Sciatic nerve (tissue), 2 donors: ENCODE measurements around the gene NLN. TPM values are rescaled to one million over a fixed set of nuclear protein-coding genes. Genes with fewer than 3 reads are reported as not detected.
A peak's percentile ranks its signal among the peaks of the same experiment; 100 is the strongest.
"Not testable (repeated sequence)": the region's sequence is repeated elsewhere in the genome, so short reads cannot be mapped to it uniquely, and the experiment has no call there.

Source experiments
- ATAC-seq: fragments of 200-7000 bp; cut with Tn5 transposase; one replicate; pipeline ENCODE4 v1.9.1; 2020; ENCODE audit warnings: mild to moderate bottlenecking, moderate library complexity
- DNase-seq: peaks from one replicate; pipeline ENCODE4 v3.0.0-alpha.2; 2020; ENCODE audit warnings: low spot score
- intact Hi-C: fragments of 100-400 bp; cut with DNase I; formaldehyde crosslinking; loops from one replicate; pipeline ENCODE4 v1.14.2; 2022
- total RNA-seq: library from RNA; stranded (reverse); fragmentation: NEBNext Ultra II Directional; extraction: Animal tissue kit (Norgen Biotek cat#: 25700); gene quantifications from one replicate; pipeline ENCODE4 v1.2.1, GENCODE V29; 2021
- donor health status: DM: no; HTN: no; CAD: no.
- donor health status: DM: no; HTN: no; CAD: no.

The NLN gene
- total RNA-seq: 24.8 TPM

DNA sequence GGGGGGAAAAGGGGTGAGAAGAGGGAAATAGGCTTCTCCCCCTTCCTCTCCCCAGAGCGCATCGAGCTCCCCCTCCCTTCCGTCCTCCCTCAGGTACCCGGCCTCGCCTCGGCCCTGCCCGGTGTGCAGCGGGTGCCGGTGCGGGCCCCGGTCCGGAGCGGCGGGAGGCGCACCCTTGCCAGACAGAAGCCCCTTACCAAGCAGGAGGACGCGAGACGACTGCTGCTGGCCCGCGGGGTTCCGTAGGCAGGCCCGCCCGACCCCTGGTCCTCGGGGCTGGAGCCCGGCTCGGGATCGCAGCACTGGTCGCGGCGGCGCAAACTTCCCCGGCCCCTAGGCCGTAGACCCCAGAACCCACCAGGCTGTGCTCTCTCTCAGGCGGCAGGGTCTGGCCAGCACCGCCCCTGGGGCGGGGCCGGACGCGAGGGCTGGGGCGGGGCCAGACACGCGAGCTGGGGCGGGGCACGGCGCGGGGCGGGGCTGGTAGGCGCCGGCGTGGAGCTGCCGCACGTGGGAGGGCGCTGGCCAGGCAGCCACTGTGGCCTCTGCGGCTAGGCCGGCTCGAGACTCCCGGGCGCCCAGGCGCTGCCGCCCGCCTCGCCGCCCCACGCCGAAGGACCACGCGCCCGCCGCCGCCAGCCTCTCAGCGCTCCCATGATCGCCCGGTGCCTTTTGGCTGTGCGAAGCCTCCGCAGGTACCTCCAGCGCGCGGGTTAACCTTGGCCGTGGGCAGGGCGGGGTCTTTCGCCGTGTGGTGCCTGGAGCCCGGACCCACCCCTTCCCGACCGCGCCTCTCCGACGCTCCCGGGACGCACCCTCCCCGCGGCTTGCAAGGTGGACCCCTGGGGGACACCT is at the start of gene NLN, which contains the start of gene SGTB:
Gene NLN (plus strand): TSS at position 486 of the 855 bp plus-strand sequence. CDS start 169 bp downstream, at position 655.
Gene SGTB (minus strand): TSS at position 390 of the 855 bp plus-strand sequence. CDS start 1,302 bp downstream, outside the sequence.
- peak; percentile 93 for DNase-seq
- ATAC-seq: peak; percentile 97
- intact Hi-C loops: no loop called here

DNA sequence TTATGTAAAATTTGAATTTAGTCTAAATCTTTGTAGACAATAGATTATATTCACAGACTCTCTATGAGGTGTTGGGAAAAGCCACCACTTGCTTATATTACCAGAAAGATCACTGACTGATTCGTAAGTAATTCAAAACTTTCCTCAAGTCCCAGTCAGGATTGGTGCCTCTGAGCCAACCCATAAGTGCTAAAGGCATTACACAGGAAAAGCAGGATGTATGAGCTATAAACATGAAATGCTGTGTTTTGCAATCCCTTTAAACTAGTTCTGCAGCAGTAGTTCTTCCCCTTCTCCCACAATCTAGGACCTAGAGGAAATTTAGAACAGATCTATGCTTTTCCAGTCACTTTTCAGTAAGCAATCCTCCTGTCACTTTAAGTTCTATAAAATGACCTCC is 49.2 kb upstream of the NLN start:
- DNase-seq (no peak), ATAC-seq (no peak)
- intact Hi-C loops: no loop called here

DNA sequence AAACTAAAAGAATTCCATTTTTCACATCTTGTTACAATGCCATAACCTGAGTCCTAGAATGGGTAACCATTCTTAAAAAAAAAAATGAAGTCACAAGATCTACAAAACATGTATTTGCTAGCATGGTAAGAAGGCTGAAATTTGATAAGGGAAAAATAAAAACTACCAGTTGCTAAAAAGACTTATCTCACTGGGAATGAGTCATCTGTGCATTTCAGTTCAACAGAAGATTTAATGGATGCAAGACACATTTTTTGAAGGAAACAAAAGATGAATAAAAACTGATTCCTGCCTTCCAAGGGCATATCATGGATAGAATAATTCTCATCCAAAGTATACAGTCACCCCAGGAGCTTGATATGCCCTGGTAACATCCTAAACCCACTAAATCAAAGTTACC is 47.3 kb upstream of the NLN start:
- intact Hi-C loops: no loop called here
- no peak for ATAC-seq
- no peak for DNase-seq

DNA sequence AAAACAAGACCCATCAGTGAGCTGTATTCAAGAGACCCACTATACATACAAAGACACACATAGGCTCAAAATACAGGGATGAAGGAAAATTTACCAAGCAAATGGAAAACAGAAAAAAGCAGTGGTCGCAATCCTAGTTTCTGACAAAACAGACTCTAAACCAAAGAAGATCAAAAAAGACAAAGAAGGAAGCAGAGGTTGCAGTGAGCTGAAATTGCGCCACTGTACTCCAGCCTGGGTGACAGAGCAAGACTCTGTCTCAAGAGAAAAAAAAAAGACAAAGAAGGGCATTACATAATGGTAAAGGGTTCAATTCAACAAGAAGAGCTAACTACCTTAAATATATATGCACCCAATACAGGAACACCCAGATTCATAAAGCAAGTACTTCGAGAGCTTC is 45.9 kb upstream of the NLN start:
- DNase-seq, intact Hi-C loops, ATAC-seq: not testable (repeated sequence)

DNA sequence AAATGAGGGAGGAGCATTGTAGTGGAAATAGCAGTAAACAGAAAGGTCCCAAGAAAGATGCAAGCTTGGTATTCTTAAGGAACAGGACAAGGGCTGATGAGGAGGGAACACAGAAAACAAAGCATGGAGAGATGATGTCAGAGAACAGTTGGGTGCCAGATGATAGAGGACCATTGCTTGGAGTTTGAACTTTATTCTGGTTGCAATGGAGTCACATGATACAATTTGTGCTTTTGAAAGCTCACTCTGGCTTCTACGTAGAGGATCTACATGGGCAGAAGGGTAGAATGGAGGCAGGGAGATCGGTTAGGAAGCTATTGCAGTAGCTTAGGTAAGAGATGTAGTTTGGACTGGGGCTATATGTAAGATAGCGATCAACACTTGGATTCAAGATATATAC is 39.9 kb upstream of the NLN start:
- ATAC-seq (no peak), DNase-seq (no peak)

DNA sequence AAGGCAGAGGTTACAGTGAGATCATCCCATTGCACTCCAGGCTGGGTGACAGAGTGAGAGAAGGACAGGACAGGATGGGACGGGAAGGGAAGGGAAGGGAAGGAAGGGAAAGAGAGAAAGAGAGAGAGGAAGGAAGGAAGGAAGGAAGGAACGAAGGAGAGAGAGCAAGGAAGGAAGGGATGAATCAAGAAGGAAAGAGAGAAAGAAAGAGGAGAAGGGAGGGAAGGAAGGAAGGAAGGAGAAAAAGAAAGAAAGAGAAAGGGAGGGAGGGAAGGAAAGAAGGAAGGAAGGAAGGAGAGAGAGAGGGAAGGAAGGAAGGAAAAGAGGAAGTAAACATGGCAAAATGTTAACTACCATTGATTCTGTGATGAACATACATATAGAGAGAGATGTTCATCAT is 28.9 kb upstream of the NLN start:
- ATAC-seq (no peak), DNase-seq (no peak)
- intact Hi-C loops: no loop called here

More for the DNA sequence above, 39.9 kb upstream of the NLN start:
- intact Hi-C loops: no loop called here

DNA sequence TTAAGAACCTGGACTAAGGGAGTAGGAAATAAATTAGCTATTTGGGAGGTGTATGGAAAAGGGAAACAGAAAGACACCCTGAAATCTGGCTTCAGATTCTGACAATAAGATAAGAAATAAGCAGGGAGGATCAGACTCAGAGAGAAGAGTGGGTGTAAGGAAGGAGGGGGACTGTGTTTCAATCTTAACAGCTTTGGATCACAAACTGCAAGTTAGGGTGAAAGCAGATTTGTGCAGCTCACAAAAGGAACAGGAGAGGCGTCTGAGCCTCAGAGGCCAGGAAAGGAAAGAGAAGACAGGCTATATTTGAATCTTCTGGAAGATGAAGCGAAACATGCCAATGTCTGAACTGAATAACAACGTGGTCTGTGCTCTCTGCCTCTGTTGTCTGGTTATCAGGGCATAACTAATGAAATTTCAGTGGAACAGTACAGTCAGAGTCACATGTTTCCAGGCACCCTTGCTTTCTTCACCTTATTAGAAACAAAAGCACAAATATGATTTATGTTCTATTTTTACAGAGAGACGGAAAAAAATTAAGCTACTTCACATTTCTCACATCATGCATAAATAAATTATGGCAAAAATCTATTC is 26.7 kb upstream of the NLN start:
- DNase-seq: no peak
- ATAC-seq: no peak
- intact Hi-C loops: no loop called here

DNA sequence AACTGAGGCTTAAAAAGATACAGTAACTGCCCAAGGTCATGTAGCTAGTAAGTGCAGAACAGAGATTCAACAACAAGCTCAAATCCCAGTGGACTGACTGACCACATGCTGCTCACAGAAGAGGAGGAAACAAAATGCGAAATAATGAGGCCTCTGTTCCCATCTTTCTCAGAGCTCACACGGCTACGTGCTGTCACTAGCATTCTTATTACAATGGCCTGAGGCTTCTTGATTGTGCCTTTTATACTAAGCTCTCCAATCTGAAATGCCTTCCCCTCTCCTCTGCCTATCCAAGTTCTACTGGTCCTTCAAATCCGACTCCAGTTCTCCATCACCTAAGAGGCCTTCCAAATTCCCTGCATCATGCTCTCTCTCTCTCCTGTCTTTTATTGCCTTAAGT is 26.1 kb upstream of the NLN start:
- DNase-seq: no peak
- no peak for ATAC-seq
- intact Hi-C loops: no loop called here

DNA sequence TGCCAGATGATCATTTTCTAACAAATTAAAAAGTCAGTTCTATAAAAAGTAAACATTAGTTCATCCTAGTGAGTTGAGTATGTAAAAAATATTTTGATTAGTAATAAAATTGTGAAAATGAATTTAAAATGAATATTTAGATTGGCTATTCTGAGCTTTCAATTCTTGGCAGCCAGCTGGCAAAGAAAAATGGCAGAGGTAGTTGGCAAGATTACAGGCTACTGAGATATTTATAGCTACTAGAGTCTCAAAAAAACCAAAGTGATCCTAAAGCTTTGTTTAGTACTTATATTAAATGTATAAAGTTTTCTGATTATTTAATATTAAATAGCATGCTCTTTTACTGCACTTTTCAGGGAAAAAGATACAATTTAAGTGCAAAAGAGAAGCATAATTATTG is 25.1 kb upstream of the NLN start:
- no peak for ATAC-seq
- DNase-seq: no peak
- intact Hi-C loops: no loop called here

DNA sequence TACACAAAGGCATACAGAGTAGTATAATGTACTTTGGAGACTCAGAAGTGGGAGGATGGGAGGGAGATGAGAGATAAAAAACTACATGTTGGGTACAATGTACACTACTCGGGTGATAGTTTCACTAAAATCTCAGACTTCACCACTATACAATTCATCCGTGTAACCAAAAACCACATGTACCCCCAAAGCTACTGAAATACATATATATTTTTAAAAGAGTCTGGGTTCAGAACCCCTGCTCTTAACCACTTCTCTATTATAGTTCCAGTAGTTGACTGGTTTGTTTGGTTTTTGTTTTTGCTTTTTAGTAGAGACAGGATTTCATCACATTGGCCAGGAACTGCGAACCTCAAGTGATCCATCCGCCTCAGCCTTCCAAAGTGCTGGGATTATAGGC is 22.7 kb upstream of the NLN start:
- ATAC-seq: no peak
- intact Hi-C loops: no loop called here
- no peak for DNase-seq

DNA sequence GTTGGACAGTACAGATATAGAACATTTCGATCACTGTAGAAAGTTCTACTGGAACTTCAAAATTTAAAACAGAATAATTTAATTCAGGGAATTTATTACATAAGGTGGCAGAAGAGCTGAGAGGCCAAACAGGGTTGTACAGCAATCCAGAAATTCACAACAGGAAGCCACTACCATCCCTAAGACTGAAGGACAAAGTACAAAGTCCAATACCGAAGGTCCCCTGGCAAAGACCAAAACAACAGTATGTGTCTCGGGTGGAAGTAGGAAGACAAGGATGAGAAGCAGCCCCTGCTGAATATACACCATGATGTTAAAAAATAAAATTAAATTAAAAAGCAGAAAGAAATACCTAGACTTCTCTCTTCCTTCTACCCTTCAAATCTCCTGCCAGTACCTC is 20.0 kb upstream of the NLN start:
- ATAC-seq (no peak), DNase-seq (no peak)
- intact Hi-C loops: no loop called here

DNA sequence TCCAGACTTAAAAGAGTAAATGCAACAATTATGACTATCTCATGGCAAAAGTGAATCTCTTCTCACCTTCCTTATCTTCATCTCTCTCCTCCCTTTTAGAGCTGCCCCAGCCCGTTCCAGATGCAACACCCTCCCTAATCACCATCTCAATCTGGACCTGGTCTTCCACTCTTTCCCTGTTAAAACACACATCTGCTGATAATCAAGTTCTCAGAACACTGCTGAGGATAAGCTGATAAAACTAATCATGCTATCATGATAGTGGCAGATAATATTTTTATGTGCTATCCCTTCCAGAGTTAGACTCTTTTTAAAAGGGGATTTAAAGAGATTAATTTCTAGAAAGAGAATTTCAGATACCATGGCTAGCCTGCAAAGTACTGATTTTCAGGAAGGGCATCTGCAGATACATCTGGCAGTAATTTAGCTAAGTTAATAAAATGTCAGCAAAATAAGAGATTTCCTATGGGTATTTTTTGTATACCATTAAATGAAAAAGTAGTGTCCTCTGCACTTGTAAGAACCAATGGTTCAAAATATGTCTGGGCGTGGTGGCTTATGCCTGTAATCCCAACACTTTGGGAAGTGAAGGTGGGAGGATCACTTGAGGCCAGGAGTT is 17.3 kb upstream of the NLN start:
- no peak for ATAC-seq
- intact Hi-C loops: no loop called here
- no peak for DNase-seq

DNA sequence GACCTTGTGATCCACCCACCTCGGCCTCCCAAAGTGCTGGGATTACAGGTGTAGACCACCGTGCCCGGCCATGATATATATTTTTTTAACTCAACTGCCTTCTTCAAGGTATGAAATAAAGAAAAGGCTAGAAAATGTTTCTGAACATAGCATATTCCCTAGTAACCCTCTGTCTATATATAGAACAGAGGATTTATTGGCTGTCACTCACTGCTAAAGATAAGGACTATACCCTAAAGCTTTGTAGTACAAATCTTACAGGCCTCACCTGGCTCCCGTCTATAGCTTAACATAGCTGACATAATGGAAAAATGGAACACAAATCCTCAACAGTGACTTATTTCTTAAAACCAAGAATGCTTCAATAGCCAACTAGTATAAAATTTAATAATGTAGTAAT is 14.3 kb upstream of the NLN start:
- intact Hi-C loops: no loop called here
- no peak for ATAC-seq

DNA sequence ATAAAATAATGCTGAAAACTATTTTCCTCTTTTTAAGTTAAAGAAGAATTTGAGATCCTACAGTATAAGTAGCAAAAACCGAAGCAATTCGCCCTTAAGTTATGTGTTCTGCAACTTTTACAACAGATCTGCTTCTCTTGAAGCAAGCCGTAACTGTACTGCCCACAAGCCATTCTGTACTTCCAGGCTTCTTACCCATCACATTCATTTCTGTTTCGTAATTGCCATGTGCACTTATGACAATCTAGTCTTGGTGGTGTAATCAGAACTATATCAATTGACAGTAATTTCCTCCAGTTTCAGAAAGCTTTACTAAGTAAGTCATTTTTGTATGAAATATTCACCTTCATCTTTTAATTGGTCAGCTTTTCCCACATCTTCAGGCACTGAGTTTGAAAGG is 13.9 kb upstream of the NLN start:
- intact Hi-C loops: no loop called here
- no peak for ATAC-seq
- no peak for DNase-seq

More for the DNA sequence above, 14.3 kb upstream of the NLN start:
- DNase-seq: no peak

DNA sequence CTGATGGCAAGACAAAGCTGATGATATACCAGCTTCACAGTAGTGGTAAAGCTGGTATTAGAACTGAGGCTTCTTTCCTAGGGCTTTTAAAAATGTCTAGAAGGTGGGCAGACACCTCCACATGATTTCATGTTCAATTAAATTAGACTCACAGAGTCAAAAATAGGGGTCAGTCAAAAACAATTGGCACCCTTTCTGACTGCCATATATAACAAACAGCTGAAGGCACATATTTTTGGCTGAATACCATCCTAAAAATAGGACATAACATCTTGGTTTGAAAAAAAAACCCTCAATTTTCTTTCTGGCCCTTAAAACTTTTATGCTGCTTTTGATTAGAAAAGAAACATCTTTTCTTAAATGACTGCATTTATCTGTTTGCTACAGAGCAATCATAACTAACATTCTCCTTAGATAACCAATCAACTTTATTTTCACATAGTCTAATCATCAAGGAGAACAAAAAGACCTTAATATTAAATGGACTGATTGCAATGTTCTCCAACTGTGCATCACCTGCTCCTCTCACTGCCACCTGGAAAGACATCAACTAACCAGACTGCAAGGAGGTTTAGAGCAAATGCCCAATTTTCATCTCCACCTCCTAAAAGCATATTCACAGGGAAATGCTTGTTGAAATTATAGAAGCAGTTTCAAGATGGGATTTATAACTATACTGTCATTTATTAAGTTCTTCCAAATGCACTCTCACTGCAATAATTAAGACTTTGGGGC is 3.3 kb upstream of the NLN start:
- DNase-seq: no peak
- ATAC-seq: no peak
- intact Hi-C loops: no loop called here

DNA sequence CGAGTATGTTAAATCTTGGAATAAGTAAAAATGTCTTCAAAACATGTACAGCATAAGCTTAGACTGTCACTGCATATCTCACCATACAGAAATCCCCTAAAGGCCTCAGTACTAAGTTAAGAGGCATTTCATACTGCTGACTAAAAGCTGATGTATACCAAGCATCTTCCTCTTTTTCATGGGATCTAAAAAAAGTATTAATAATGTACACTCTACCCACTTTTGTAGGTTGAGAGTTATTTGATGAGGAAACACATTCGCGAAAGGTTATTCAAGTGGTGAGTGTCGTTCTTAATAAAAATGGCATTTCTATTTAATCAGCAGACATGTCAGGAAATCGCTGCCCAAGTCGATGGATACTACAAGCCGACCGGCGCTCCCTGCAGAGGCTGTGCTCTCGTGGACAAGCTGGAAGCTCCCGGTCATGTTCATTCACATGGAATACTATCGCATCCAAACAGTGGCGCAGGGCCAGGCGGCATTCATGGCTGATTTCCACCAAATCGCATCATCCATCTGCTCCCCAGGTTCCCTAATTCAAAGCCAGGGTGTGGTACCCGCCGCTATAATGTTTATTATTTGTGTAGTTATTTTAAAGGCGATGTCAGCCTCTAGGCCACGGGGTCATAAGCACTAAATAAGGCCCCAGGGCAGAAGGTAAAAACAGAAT is 820 bp upstream of the NLN start:
- intact Hi-C loops: no loop called here
- ATAC-seq (peak; percentile 75), DNase-seq (peak; percentile 82)

DNA sequence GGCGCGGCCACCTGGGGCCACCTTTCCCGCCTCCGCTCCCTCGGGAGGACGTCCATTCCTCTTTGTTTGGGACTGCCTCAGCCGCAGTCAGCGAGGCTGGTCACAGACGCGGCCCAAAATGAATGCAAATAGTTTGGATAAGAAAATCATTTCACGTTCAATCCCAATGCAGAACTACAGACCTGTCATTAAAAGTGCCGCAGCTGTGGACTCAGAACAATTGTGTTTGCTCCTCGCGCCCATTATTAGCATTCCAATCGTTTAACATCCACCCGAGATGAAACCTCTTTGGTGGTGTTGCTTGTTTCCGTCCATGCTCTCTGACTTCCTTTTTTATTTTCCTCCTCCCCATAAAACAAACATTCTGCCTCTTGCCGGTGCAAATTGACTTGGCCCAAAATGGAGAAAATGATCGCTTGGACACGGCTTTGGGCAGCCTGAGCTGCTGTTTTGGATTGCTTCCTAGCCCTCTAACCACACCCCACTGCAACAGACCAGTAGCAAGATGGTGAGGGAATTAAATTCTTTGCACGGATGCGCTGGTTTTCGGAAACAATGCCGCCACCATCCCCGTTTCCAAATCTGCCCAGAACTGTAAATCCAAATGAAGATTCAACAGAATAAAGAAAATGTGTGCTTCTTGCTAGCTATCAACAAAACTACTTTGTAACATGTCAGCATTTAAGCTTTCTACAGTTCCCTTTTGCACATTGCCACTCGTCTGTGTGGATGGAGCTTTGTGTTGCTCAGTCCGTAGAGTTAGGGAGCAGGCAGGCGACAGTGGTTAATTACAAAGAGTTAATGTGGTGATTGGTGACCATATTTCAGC is 784 bp downstream of the NLN start:
- peak; percentile 56 for ATAC-seq
- intact Hi-C loops: no loop called here
- no peak for DNase-seq

DNA sequence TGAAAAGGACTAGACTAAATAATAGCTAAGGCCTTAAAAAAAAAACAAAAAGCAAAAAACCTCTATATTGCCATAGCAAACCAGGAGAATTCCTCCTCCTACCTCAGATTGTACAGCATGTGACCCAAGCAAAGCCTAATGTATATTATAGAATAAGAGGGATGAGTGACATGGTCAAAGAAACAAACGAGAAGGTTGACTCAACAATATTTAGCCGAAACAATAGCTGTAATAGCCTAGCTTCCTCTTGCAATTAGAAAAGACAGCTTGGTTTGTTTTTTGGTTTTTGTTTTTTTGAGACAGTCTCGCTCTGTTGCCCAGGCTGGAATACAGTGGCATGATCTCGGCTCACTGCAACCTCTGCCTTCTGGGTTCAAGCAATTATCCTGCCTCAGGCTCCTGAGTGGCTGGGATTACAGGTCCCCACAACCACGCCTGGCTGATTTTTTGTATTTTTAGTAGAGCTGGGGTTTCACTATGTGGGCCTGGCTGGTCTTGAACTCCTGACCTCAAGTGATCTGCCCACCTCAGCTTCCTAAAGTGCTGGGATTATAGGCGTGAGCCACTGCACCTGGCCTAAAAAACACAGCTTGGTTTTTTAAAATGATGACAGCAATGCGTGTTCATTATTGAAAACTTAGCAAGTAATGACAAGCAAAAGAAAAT is 5.6 kb downstream of the NLN start:
- intact Hi-C loops: no loop called here
- ATAC-seq (no peak), DNase-seq (no peak)
